AG04450 (cell line): ENCODE measurements around the gene DYNLL2. TPM values are rescaled to one million over a fixed set of nuclear protein-coding genes. Genes with fewer than 3 reads are reported as not detected.
"Not testable (repeated sequence)": the region's sequence is repeated elsewhere in the genome, so short reads cannot be mapped to it uniquely, and the experiment has no call there.

Source experiments
- CTCF ChIA-PET: fragments of 300-600, 350-600 bp; formaldehyde crosslinking; extraction: SDS; loops from one replicate; lab custom pipeline; 2022; ENCODE audit warnings: antibody characterized with exemption, inconsistent platforms; lab: Charles Lee
- POLR2A ChIA-PET: fragments of 350-600 bp; formaldehyde crosslinking; extraction: SDS; loops from one replicate; lab custom pipeline; 2021; ENCODE audit warnings: antibody characterized with exemption, inconsistent platforms; lab: Yijun Ruan, JAX
- DNase-seq: peaks from one replicate; pipeline ENCODE4 v3.0.0-alpha.2; 2011; ENCODE audit warnings: low read depth, low spot score
- H3K27ac ChIP-seq: one replicate; pipeline ENCODE4 v1.5.1; 2012; ENCODE audit warnings: low read depth, low read length, control low read depth
- H3K27me3 ChIP-seq: one replicate; pipeline ENCODE4 v1.6.0; 2012; ENCODE audit warnings: low read length; ENCODE audit not compliant: control insufficient read depth, insufficient read depth
- H3K4me3 ChIP-seq: 2 replicates; pipeline ENCODE4 v1.5.1; 2011; ENCODE audit warnings: mild to moderate bottlenecking, low read depth, low read length, control low read depth
- H3K9me3 ChIP-seq: 2 replicates; pipeline ENCODE4 v1.5.1; 2012; ENCODE audit warnings: low read length; ENCODE audit not compliant: control insufficient read depth, insufficient read depth
- CTCF ChIP-seq: IDR thresholded peaks from 2 replicates; pipeline ENCODE4 v1.5.1; 2011; ENCODE audit warnings: low read depth, low read length, control low read depth, inconsistent platforms
- polyA plus RNA-seq: library from polyadenylated mRNA; depleted of rRNA; stranded (reverse); fragments of >200 nt; gene quantifications from 2 replicates; pipeline ENCODE4 v1.2.3, GENCODE V29; 2011

DYNLL2 gene
- polyA plus RNA-seq, 1 experiment = 18.2 TPM

DNA sequence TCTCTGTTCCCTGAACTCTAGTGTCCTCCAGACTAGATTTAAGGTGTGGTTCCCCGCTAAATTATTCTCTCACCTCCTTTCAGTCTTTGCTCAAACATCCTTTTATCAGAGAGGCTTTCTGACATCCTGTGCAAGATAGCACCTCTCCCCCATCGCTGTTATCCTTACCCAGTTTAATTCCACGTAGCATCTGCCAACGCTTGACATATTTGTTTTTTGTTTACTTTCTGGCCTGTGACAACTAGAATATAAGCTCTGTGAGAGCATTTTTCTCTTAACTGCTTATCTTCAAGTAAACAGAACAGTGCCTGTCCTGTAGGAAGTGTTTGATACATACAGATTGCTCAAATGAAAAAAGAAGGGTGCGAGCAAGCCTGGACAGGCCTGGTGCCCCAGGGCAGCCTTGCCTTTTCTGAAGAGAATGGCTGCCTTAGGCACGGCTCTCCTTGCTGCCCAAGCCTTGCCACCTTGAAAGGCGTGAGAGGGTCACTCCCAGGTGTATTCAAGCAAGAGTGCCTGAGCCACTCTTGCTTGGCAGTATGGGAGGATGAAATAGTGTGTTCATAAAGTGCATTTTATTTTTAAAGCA lies 9.7 kb downstream of the DYNLL2 start:
- ChIA-PET POLR2A (no interaction called here), CTCF (no interaction called here)
- no peaks in the 10 kb centered on the region for H3K9me3 ChIP-seq
- H3K27me3 ChIP-seq = no peaks in the 10 kb centered on the region
- no peak for DNase-seq
- H3K27ac ChIP-seq = no peak overlapping the region
- no peak overlapping the region for H3K4me3 ChIP-seq
- no peak for TF ChIP-seq CTCF

GRCh38 chr17:58094118-58094517 lies 10.9 kb downstream of the DYNLL2 start:
- CTCF ChIA-PET = no interaction called here
- H3K9me3 ChIP-seq = no peaks in the 10 kb centered on the region
- DNase-seq = no peak
- no peak for TF ChIP-seq CTCF
- POLR2A ChIA-PET = no interaction called here
- no peak overlapping the region for H3K27ac ChIP-seq
- no peak overlapping the region for H3K4me3 ChIP-seq
- H3K27me3 ChIP-seq = no peaks in the 10 kb centered on the region

- no peak overlapping the region for H3K27ac ChIP-seq
- no peaks in the 10 kb centered on the region for H3K27me3 ChIP-seq
- POLR2A ChIA-PET = no interaction called here
- DNase-seq = no peak
- TF ChIP-seq CTCF = 0 out of 2 replicates have a peak, but pooled peaks have one; percentile 10
- no peak overlapping the region for H3K4me3 ChIP-seq
- H3K9me3 ChIP-seq = no peaks in the 10 kb centered on the region
- CTCF ChIA-PET = interaction anchor here (0.5 kb wide), 1 partner anchor 516 kb away, joined by 3 read pairs; no protein-coding TSS in a partner anchor
Measured at GRCh38 chr17:58096892-58097291, 13.7 kb downstream of the DYNLL2 start.

DNA sequence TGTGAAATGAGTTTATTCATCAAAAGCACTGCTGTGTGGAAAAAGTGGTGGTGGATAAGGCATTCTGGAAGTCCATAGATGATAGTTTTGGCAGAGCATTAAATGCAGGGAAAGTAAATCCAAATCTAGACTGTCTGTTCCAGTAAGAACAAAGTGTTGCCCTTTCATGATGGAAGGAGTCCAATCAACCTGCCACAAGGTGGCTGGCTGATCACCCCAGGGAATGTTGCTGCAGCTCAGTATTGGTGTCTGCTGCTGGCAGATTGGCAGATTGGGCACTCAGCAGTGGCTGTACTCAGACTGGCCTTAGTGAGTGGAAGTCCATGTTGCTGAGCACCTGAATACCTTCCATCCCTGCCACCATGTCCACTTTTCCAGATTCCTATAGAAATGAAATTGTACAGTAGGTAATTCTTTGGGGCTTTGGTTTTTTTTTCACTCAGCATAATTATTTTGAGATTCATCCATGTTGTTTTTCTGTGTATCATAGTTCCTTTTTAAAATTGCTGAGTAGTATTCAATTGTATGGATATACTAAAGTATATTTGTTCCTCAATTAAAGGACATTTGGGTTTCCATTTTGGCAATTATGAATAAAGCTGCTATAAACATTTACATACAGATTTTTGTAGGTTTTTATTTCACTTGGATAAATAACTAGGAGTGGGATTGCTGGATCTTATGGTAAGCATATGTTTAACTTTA lies 14.3 kb downstream of the DYNLL2 start:
- TF ChIP-seq CTCF = no peak
- no peaks in the 10 kb centered on the region for H3K9me3 ChIP-seq
- DNase-seq = no peak
- H3K27me3 ChIP-seq = no peaks in the 10 kb centered on the region
- POLR2A ChIA-PET = no interaction called here
- H3K27ac ChIP-seq = no peak overlapping the region
- H3K4me3 ChIP-seq = no peak overlapping the region
- CTCF ChIA-PET = interaction anchor here (0.5 kb wide), 1 partner anchor 515 kb away, joined by 3 read pairs; no protein-coding TSS in a partner anchor

- Histone ChIP-seq H3K9me3 (no peaks in the 10 kb centered on the region), H3K27ac (no peak overlapping the region), H3K27me3 (no peaks in the 10 kb centered on the region), H3K4me3 (no peak overlapping the region)
- TF ChIP-seq CTCF = no peak
- CTCF ChIA-PET = no interaction called here
- POLR2A ChIA-PET = no interaction called here
- DNase-seq = no peak
Measured at GRCh38 chr17:58100506-58100905, 17.3 kb downstream of the DYNLL2 start.

- CTCF ChIA-PET, H3K27me3 ChIP-seq, H3K27ac ChIP-seq, H3K4me3 ChIP-seq, DNase-seq, H3K9me3 ChIP-seq, POLR2A ChIA-PET: not testable (repeated sequence)
Measured at GRCh38 chr17:58101898-58102297, 18.7 kb downstream of the DYNLL2 start.
